GM21529 (cell line): ENCODE measurements around the gene ZBTB4.
"Not testable (repeated sequence)": the region's sequence is repeated elsewhere in the genome, so short reads cannot be mapped to it uniquely, and the experiment has no call there.

Source experiments
- ATAC-seq: cut with Tn5 transposase; IDR thresholded peaks from one replicate; pipeline ENCODE4 v1.9.1; 2021; ENCODE audit not compliant: unreplicated experiment

Gene ZBTB4

GRCh38 chr17:7493941-7494340, 14.5 kb upstream of the ZBTB4 start:
- no peak for ATAC-seq

- no peak for ATAC-seq
Measured at GRCh38 chr17:7491583-7491982, 12.2 kb upstream of the ZBTB4 start.

GRCh38 chr17:7490144-7490543, 10.7 kb upstream of the ZBTB4 start:
- no peak for ATAC-seq

- ATAC-seq, result no peak
Measured at GRCh38 chr17:7486181-7486580, 6.8 kb upstream of the ZBTB4 start.

- ATAC-seq, result no peak
Measured at GRCh38 chr17:7484919-7485377, 5.5 kb upstream of the ZBTB4 start.

- ATAC-seq, result peak; percentile 55
Measured at GRCh38 chr17:7484067-7484918, 4.9 kb upstream of the ZBTB4 start, which contains the start of gene POLR2A. Gene POLR2A (plus strand): TSS chr17:7484366.

GRCh38 chr17:7483255-7484066, 4.0 kb upstream of the ZBTB4 start:
- peak; percentile 28 for ATAC-seq

- ATAC-seq, result not testable (repeated sequence)
Measured at GRCh38 chr17:7482742-7483088, 3.3 kb upstream of the ZBTB4 start.

- ATAC-seq, result not testable (repeated sequence)
Measured at GRCh38 chr17:7481842-7482741, 2.7 kb upstream of the ZBTB4 start.

GRCh38 chr17:7481275-7481674, 1.8 kb upstream of the ZBTB4 start, which contains the start of gene SLC35G6:
Gene SLC35G6 (plus strand): TSS chr17:7481446. CDS start chr17:7481517, 71 bp downstream.
- not testable (repeated sequence) for ATAC-seq

- ATAC-seq, result no peak
Measured at GRCh38 chr17:7480089-7480384, 606 bp upstream of the ZBTB4 start.

- no peak for ATAC-seq
Measured at GRCh38 chr17:7478276-7479212, 887 bp downstream of the ZBTB4 start.

DNA sequence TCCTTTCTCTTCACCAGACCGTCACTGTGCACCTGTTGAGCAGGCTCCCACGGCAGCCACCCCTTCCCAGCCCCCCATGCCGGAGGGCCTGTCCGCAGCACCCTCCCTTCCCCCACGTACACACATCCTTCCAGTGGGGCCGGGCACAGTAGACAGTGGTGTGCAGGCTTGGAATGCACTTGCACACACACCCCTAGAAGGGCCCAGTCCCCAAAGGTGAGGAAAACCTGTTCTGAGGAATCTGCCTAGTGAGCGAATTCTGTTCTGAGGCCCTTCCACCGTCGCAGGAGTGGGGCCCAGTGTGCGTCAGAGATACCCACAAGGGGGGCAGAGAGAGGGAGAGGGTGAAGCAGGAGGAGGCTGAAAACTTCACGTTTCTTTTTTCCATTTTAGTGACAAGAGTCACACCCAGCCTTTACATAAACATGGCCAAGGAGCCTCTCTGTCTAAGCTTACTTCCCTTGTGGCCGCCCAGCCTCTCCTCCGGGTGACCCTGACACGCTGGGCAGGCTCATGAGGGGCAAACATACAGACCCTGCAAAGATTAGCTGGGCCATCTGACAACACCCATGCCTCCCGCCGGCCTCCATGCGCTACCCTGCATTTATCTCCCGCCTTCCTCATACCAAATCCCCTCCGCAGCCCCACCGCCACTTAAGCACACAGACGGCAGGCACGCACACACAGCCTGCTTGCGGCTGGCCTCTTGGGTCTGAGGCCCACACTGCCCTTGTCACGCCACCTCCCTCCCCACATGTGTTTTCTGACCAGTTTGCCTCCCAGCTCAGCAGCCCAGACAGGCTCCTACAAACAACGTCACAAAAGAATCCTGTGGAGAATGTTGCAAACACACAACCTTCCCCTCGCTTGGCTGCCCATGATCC, 1.8 kb downstream of the ZBTB4 start:
- ATAC-seq, result no peak

GRCh38 chr17:7476951-7477350, 2.5 kb downstream of the ZBTB4 start:
- no peak for ATAC-seq

GRCh38 chr17:7476494-7476893, 2.9 kb downstream of the ZBTB4 start:
- no peak for ATAC-seq

DNA sequence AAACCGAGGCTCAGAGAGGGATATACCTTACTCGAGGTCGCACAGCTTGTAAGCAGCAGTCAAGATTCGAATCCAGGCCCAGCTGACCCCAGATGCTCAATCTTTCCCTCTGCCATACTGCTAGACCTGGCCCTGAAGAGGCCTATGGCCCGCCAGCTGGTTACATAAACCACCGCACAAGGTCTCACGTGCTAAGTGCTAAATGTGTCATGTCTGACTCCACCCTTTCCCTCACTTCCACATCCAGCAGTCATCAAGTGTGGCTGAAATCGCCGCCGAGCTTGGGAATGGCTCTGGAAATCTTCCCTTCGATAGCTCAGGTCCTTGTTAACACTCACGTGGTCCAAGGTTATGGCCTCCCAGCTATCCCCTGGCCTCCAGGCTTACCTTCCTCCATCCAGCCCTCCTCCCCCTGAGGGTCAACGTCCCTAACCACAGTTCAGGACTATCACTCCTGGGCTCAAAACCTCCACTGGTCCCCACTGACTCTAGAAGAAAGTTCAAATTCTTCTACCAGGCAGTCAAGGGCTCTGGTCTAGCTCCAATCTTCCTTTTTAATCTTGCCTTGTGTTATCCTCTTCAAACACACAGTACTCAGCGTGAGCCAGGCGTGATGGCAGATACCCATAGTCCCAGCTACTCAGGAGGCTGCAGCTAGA, 3.5 kb downstream of the ZBTB4 start:
- ATAC-seq, result no peak

GRCh38 chr17:7474767-7475166, 4.7 kb downstream of the ZBTB4 start:
- not testable (repeated sequence) for ATAC-seq

DNA sequence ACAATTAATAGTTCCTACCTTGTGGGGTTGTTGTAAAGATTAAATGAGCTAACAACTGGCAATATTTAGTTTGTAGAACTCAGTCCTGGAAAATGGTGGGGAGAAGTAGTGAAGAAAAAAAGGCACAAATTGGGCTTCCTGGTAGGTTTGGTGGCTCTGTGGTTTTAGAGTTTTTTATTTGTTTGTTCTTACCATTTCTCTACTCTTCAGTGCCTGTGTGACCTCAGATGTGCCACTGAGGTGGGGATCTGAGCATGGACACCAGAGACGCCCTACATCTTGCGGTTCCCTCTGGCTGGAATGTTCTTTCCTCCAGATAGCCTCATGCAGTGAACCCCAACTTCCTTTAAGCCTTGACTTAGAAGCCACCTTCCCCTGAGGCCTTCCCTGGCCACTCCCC, 7.7 kb downstream of the ZBTB4 start:
- no peak for ATAC-seq
